ENCODE measurements around the gene HDLBP.
"Not testable (repeated sequence)": the region's sequence is repeated elsewhere in the genome, so short reads cannot be mapped to it uniquely, and the experiment has no call there.

HDLBP gene

DNA sequence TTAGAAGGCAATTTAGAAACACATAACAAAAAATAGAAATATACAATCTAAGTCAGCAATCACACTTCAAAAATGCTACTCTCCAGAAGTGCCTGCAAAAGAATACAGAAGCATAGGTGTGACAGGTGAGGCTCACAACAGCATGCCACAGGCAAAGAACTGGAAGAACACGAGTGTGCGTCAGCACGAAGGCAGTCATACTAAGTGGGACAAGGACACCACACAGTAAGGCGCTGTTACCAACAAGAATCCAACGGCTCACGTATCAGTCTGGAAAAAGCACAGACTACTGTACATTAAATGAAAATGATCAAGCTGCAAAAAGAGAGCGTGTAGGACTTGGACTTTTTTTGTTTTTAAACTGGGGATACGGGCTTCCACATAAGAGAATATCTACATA is 18.7 kb downstream of the HDLBP start:
- Histone ChIP-seq H3K9me3 (no peaks in the 10 kb centered on the region; the same call in 1 of the 2 replicates), H3K4me3 (ENCODE audit: low read depth, low read length) (no peak overlapping the region), H3K4me1 (no peaks in the 10 kb centered on the region; the same call in 1 of the 2 replicates), H3K36me3 (no peaks in the 10 kb centered on the region), H3K27me3 (no peaks in the 10 kb centered on the region)
- TF ChIP-seq, protein P1, sequence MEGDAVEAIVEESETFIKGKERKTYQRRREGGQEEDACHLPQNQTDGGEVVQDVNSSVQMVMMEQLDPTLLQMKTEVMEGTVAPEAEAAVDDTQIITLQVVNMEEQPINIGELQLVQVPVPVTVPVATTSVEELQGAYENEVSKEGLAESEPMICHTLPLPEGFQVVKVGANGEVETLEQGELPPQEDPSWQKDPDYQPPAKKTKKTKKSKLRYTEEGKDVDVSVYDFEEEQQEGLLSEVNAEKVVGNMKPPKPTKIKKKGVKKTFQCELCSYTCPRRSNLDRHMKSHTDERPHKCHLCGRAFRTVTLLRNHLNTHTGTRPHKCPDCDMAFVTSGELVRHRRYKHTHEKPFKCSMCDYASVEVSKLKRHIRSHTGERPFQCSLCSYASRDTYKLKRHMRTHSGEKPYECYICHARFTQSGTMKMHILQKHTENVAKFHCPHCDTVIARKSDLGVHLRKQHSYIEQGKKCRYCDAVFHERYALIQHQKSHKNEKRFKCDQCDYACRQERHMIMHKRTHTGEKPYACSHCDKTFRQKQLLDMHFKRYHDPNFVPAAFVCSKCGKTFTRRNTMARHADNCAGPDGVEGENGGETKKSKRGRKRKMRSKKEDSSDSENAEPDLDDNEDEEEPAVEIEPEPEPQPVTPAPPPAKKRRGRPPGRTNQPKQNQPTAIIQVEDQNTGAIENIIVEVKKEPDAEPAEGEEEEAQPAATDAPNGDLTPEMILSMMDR (IDR thresholded peaks at IDR 0.05; ENCODE audit: low read depth, low read length) = no peak
- DNase-seq = no peak

DNA sequence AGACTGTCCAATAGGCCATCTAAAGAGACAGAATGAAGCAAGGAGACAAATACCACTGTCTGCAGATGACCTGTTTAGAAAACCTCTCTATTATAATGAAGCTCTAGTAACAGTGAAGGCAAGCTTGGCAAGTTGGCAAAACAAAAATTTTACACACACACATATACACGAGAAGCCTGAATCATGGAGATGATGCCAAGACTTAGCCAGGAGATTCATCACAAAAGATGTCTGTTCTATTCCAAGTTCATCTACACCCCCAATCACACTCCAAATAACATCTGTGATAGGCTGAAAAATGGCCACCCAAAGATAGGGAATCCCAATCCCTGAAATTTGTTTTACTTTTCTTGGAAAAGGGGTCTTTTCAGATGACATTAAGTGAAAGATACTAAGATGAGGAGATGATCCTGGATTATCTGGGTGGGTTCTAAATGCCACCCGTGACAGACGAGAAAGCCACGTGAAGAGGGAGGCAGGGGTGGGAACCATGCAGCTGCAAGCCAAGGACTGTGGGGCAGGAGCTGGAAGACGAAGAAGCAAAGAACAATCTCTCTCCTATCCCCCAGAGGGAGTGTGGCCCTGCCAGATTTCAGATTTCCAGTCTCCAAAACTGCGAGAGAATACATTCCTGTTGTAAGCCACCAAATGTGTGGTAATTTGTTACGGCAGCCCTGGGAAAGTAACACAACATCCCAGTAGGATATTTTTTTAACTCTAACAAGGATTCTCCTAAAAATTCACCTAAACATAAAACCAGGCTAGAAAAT is 20.0 kb downstream of the HDLBP start:
- no peak for DNase-seq
- Histone ChIP-seq H3K4me3 (ENCODE audit: low read depth, low read length) (no peak overlapping the region), H3K4me1 (no peaks in the 10 kb centered on the region; the same call in 1 of the 2 replicates), H3K27me3 (no peaks in the 10 kb centered on the region), H3K36me3 (no peaks in the 10 kb centered on the region), H3K9me3 (no peaks in the 10 kb centered on the region; the same call in 1 of the 2 replicates)
- TF ChIP-seq, protein P1 (IDR thresholded peaks at IDR 0.05; ENCODE audit: low read depth, low read length) = no peak

DNA sequence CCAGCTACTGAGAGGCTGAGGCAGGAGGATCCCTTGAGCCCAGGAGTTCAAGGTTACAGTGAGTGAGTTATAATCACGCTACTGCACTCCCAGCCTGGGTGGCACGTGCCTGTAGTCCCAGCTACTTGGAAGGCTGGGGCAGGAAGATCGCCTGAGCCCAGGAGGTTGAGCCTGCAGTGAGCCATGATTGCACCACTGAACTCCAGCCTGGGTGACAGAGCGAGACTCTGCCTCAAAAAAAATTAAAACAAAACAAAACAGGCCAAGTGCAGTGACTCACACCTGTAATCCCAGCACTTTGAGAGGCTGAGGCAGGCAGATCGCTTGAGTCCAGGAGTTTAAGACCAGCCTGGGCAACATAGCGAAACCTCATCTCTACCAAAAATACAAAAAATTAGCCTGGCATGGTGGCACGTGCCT is 22.1 kb downstream of the HDLBP start:
- not testable (repeated sequence) for H3K27me3 ChIP-seq; H3K4me1 ChIP-seq; DNase-seq; H3K9me3 ChIP-seq; H3K4me3 ChIP-seq (ENCODE audit: low read depth, low read length); H3K36me3 ChIP-seq

DNA sequence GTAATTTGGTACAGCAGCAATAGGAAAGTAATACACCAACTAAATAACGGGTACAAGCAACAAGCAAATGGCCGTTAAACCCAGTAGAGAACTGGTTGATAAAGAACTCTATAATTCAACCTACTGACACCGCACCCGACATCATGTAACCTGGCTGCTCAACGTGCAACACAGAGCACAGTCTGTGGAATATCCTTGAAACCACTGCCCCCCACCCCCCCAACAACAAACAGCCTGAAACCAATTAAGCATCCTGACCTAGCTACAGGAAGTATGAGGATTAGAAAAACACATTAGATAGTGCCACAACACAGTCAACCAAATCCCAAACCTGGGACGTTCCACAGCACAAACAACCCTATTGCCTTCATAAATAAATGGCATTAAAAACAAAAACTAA is 23.5 kb downstream of the HDLBP start:
- no peaks in the 10 kb centered on the region for H3K27me3 ChIP-seq
- H3K9me3 ChIP-seq = no peaks in the 10 kb centered on the region; the same call in 1 of the 2 replicates
- DNase-seq = no peak
- TF ChIP-seq, protein P1 (IDR thresholded peaks at IDR 0.05; ENCODE audit: low read depth, low read length) = no peak
- no peaks in the 10 kb centered on the region; the same call in 1 of the 2 replicates for H3K4me1 ChIP-seq
- no peaks in the 10 kb centered on the region for H3K36me3 ChIP-seq
- no peak overlapping the region for H3K4me3 ChIP-seq (ENCODE audit: low read depth, low read length)

DNA sequence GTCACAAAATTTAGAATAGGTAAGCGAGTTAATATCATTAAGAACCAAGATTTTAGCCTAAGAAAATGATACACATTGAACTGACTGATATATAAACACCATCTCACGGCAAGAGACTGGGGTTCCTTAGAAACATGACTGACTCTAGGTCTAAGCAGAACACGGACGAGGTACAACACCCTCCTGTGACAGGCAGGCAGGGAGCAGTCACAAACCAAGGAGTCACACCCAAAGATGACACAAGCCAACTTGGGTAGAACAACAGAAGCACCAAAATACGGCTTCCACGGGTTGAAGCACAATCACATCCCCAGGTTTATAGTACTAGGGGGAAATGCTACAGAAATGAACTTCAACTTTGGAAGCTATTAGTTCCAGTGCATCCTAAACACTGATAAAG is 24.3 kb downstream of the HDLBP start:
- TF ChIP-seq, protein P1 (IDR thresholded peaks at IDR 0.05; ENCODE audit: low read depth, low read length) = no peak
- no peaks in the 10 kb centered on the region; the same call in 1 of the 2 replicates for H3K4me1 ChIP-seq
- DNase-seq = no peak
- no peaks in the 10 kb centered on the region; the same call in 1 of the 2 replicates for H3K9me3 ChIP-seq
- H3K4me3 ChIP-seq (ENCODE audit: low read depth, low read length) = no peak overlapping the region
- no peaks in the 10 kb centered on the region for H3K27me3 ChIP-seq
- H3K36me3 ChIP-seq = no peaks in the 10 kb centered on the region; the same call in 1 of the 2 replicates

DNA sequence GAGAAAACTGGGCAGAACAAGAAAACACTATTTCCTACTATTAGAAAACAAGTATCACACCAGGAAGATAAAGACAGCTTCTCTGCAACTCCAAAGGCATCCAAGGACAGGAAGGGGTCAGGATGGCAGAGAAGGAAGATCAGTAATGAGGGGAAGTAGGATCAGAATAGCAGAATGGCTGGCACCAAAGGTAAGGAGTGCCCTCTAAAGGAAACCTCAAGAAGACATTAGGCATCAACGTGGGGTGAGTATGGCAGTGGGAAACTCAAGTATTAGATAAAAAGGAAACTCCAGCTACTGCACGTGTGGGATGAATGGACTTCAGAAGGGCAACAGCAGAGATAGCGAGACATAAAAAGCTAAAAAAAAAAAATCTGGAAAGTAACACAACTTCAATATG is 25.9 kb downstream of the HDLBP start:
- TF ChIP-seq, protein P1 (IDR thresholded peaks at IDR 0.05; ENCODE audit: low read depth, low read length) = no peak
- Histone ChIP-seq H3K27me3 (no peaks in the 10 kb centered on the region), H3K36me3 (no peaks in the 10 kb centered on the region; the same call in 1 of the 2 replicates), H3K9me3 (no peaks in the 10 kb centered on the region), H3K4me3 (ENCODE audit: low read depth, low read length) (no peak overlapping the region), H3K4me1 (no peaks in the 10 kb centered on the region; the same call in 1 of the 2 replicates)
- DNase-seq = no peak
